Measurements from ENCODE around the gene HIVEP1.

DNA sequence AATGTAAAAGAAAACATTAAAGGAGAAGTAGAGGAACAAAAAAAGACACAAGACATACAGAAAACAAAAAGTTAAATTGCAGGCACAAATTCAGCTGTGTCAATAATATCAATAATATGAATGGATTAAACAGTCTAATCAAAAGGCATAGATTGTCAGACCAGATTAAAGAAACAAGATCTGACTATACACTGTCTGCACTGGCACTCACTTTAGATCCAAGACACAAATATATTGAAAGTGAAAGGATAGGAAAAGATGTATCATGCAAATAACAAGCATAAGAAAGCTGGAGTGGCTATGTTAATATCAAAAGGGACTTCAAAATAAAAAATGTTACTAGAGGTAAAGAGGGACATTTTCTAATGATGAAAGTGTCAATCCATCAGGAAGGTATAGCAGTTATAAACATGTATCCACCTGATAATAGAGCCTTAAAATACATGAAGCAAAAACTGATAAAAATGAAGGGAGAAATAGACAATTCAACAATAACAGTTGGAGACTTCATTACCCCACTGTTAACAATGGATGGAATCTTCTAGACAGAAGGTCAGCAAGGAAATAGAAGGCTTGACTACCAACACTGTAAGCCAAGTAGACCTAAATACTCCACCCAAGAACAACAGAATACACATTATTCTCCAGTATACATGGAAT, 89.7 kb downstream of the HIVEP1 start:
- TF ChIP-seq, protein P1, sequence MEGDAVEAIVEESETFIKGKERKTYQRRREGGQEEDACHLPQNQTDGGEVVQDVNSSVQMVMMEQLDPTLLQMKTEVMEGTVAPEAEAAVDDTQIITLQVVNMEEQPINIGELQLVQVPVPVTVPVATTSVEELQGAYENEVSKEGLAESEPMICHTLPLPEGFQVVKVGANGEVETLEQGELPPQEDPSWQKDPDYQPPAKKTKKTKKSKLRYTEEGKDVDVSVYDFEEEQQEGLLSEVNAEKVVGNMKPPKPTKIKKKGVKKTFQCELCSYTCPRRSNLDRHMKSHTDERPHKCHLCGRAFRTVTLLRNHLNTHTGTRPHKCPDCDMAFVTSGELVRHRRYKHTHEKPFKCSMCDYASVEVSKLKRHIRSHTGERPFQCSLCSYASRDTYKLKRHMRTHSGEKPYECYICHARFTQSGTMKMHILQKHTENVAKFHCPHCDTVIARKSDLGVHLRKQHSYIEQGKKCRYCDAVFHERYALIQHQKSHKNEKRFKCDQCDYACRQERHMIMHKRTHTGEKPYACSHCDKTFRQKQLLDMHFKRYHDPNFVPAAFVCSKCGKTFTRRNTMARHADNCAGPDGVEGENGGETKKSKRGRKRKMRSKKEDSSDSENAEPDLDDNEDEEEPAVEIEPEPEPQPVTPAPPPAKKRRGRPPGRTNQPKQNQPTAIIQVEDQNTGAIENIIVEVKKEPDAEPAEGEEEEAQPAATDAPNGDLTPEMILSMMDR (IDR thresholded peaks at IDR 0.05): no peak
- no peak for TF ChIP-seq POLR2A (IDR thresholded peaks at IDR 0.05)
- no peak for TF ChIP-seq EP300 (IDR thresholded peaks at IDR 0.05)
